K562 (cell line): ENCODE data around the gene AKT1. TPM values are rescaled to one million over a fixed set of nuclear protein-coding genes. Genes with fewer than 3 reads are reported as not detected.
A peak's percentile ranks its signal among the peaks of the same experiment; 100 is the strongest.
"Not testable (repeated sequence)": the region's sequence is repeated elsewhere in the genome, so short reads cannot be mapped to it uniquely, and the experiment has no call there.

Experiments used
- CHD7 ChIP-seq: fragments of 200-600 bp; sonication (generic); IDR thresholded peaks from one replicate; pipeline ENCODE4 v1.6.1; 2012; ENCODE audit warnings: mild to moderate bottlenecking, low read depth, low read length, inconsistent platforms
- DPF2 ChIP-seq: fragments of 450-650 bp; IDR thresholded peaks from 2 replicates; pipeline ENCODE4 v1.6.1; 2016
- E2F6 ChIP-seq, 2 experiments: IDR thresholded peaks; 2 replicates each; pipeline ENCODE4 v1.6.1; 2011; ENCODE audit warnings: borderline replicate concordance in 1 of 2, control low read depth in 1 of 2, low read depth in 1 of 2, low read length in 1 of 2, mild to moderate bottlenecking in 1 of 2, mixed read lengths in 1 of 2, moderate library complexity in 1 of 2; ENCODE audit not compliant: insufficient read depth in 1 of 2, insufficient read length in 1 of 2, poor library complexity in 1 of 2, severe bottlenecking in 1 of 2; ENCODE audit errors: extremely low read depth in 1 of 2
- HNRNPK ChIP-seq: fragments of 200-400 bp; formaldehyde crosslinking; IDR thresholded peaks from one replicate; pipeline ENCODE4 v1.6.1; 2018; ENCODE audit warnings: mild to moderate bottlenecking, low read depth, low read length; ENCODE audit not compliant: poor library complexity, severe bottlenecking
- KLF13 ChIP-seq: fragments of 450-650 bp; IDR thresholded peaks from 2 replicates; pipeline ENCODE4 v1.6.1; 2016; ENCODE audit warnings: missing genetic modification characterization, low read depth, mild to moderate bottlenecking, missing compliant biosample characterization, moderate library complexity, borderline replicate concordance
- NR4A1 ChIP-seq, 2 experiments: fragments of 250-450 bp in 1 of 2; fragments of 450-650 bp in 1 of 2; sonication (Bioruptor Pico) in 1 of 2; IDR thresholded peaks; 2 replicates each; pipeline versions ENCODE4 v1.4.0 to v1.6.1; 2016 to 2020; ENCODE audit warnings: mild to moderate bottlenecking in 2 of 2, missing compliant biosample characterization in 1 of 2, missing genetic modification characterization in 1 of 2, moderate library complexity in 1 of 2
- NRF1 ChIP-seq, 2 experiments: fragments of 450-650 bp; IDR thresholded peaks in 1 of 2; conservative IDR thresholded peaks in 1 of 2; 2 replicates each; pipeline ENCODE4 v1.6.1; 2014; ENCODE audit warnings: mild to moderate bottlenecking in 2 of 2
- RBFOX2 ChIP-seq: fragments of 200-400 bp; formaldehyde crosslinking; IDR thresholded peaks from 2 replicates; pipeline ENCODE4 v1.6.1; 2017; ENCODE audit warnings: low read depth, mild to moderate bottlenecking, low read length, moderate library complexity
- SP1 ChIP-seq: sonication (generic); formaldehyde crosslinking; IDR thresholded peaks from 2 replicates; pipeline ENCODE4 v1.8.1; 2022; ENCODE audit warnings: mild to moderate bottlenecking, missing genetic modification reagents
- polyA plus RNA-seq, 8 experiments: library from polyadenylated mRNA; depleted of rRNA in 4 of 8; stranded (reverse) in 5 of 8; unstranded in 3 of 8; fragments of >200 nt; fragmentation: Nextera tagmentation in 2 of 8; fragmentation: Illumina TruSeq in 1 of 8; extraction: Ambion mirVana in 2 of 8; extraction: Trizol in 1 of 8; gene quantifications; 2 replicates each; pipeline versions ENCODE4 v1.2.1 to v1.2.3, GENCODE V29; 2011 to 2014; ENCODE audit warnings: inconsistent platforms in 1 of 8, missing spikeins in 1 of 8
- total RNA-seq, 7 experiments: library from RNA; depleted of rRNA in 6 of 7; stranded (reverse); fragments of >200 nt in 6 of 7; fragmentation: Illumina TruSeq in 2 of 7; extraction: Trizol in 2 of 7; gene quantifications; 2 replicates each; pipeline versions ENCODE4 v1.2.1 to v1.2.3, GENCODE V29; 2011 to 2021; ENCODE audit warnings: low replicate concordance in 1 of 7
- TF ChIP-seq, protein P1 (sequence below), 2 experiments: fragments of 450-650 bp in 1 of 2; sonication (generic) in 1 of 2; formaldehyde crosslinking; conservative IDR thresholded peaks; 2 replicates each; pipeline versions ENCODE4 v1.4.0 to v1.8.1; 2020 to 2022; ENCODE audit warnings: mild to moderate bottlenecking in 1 of 2, missing genetic modification reagents in 1 of 2

The AKT1 gene
- total and polyA plus RNA-seq, 9 of the 15 experiments (the other 6 are each of a cell fraction or from before 2014, with no cell fraction given) = 0.49 to 132 (median 75.1) TPM

- TF ChIP-seq HNRNPK (peak; percentile 28), SP1 (CRISPR knock-in tag) (peak; percentile 71), E2F6 (IDR thresholded peaks at IDR 0.05; ENCODE audit: borderline replicate concordance in 1 of 2, extremely low read depth in 1 of 2, insufficient read depth in 1 of 2, insufficient read length in 1 of 2, low read depth in 1 of 2, low read length in 1 of 2, poor library complexity in 1 of 2, severe bottlenecking in 1 of 2) (peak; percentile 94 to 95), RBFOX2 (peak; percentile 79), KLF13 (tag) (0 out of 2 replicates have a peak, but pooled peaks have one; percentile 32), CHD7 (peak; percentile 15), NRF1 (conservative IDR thresholded peaks at IDR 0.05 in 1 of 2, IDR thresholded peaks at IDR 0.05 in 1 of 2) (peak; percentile 62 to 70), DPF2 (peak; percentile 37; the same call in 1 of the 2 replicates), NR4A1 (tag; IDR thresholded peaks at IDR 0.05) (peak; percentile 83)
- TF ChIP-seq, protein P1, sequence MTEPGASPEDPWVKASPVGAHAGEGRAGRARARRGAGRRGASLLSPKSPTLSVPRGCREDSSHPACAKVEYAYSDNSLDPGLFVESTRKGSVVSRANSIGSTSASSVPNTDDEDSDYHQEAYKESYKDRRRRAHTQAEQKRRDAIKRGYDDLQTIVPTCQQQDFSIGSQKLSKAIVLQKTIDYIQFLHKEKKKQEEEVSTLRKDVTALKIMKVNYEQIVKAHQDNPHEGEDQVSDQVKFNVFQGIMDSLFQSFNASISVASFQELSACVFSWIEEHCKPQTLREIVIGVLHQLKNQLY (CRISPR knock-in tag; conservative IDR thresholded peaks at IDR 0.05) = peak; percentile 93 to 99
- not testable (repeated sequence) for TF ChIP-seq NR4A1 (CRISPR knock-in tag; IDR thresholded peaks at IDR 0.05)
These were observed 66.2 kb downstream of the AKT1 start (continued) for GRCh38 chr14:104729176-104729834.
